GM12891 (cell line): Measurements from ENCODE around the gene DOCK7.
"Not testable (repeated sequence)": the region's sequence is repeated elsewhere in the genome, so short reads cannot be mapped to it uniquely, and the experiment has no call there.

Source experiments
- DNase-seq: peaks from one replicate; pipeline ENCODE4 v3.0.0; 2011; ENCODE audit warnings: low spot score; ENCODE audit not compliant: insufficient read length
- FAIRE-seq: peaks from 2 replicates; lab custom pipeline; 2011; peaks lifted over from hg19 to GRCh38; lab: Jason Lieb, UNC
- PAX5 ChIP-seq: IDR thresholded peaks from 2 replicates; pipeline ENCODE4 v1.6.1; 2011; ENCODE audit warnings: low read length, moderate library complexity, mild to moderate bottlenecking; ENCODE audit not compliant: insufficient read depth, severe bottlenecking
- POLR2A ChIP-seq: IDR thresholded peaks from 2 replicates; pipeline ENCODE4 v1.6.1; 2011; ENCODE audit warnings: low read depth, low read length, control low read depth
- POLR2AphosphoS5 ChIP-seq: IDR thresholded peaks from 2 replicates; pipeline ENCODE4 v1.6.1; 2011; ENCODE audit warnings: low read depth, low read length, control low read depth
- POU2F2 ChIP-seq: IDR thresholded peaks from 2 replicates; pipeline ENCODE4 v1.6.1; 2011; ENCODE audit warnings: low read depth, mild to moderate bottlenecking, control low read depth, low read length, moderate library complexity
- SPI1 ChIP-seq: IDR thresholded peaks from 2 replicates; pipeline ENCODE4 v1.6.1; 2011; ENCODE audit warnings: low read depth, low read length, control low read depth
- TAF1 ChIP-seq: IDR thresholded peaks from 2 replicates; pipeline ENCODE4 v1.6.1; 2011; ENCODE audit warnings: low read depth, low read length, control low read depth

The DOCK7 gene

GRCh38 chr1:62613890-62614289 is 74.3 kb downstream of the DOCK7 start:
- TF ChIP-seq POLR2A (no peak), SPI1 (no peak), POU2F2 (no peak), PAX5 (no peak), POLR2AphosphoS5 (no peak), TAF1 (no peak)
- no peak for FAIRE-seq
- no peak for DNase-seq

DNA sequence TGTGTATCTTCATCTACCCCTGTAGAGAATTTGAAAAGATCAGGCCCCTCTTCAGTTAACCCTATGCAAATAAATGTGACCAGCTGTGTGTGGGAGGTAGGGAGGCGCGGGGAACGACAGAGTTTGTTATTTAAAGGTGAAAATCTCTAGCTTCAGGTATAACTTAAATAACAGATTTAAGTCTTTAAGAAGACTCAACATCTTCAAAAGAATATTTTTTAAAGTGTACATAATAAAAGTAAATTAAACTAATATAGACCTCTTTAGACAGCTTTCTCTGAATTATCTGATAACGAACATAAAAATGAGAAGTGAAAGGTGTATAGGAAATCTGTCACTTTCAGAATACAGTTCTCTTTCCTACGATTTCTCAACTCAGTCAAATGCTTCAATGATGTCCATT is 74.9 kb downstream of the DOCK7 start:
- TF ChIP-seq POLR2A (no peak), POU2F2 (peak; percentile 97), TAF1 (no peak), POLR2AphosphoS5 (no peak), SPI1 (peak; percentile 84), PAX5 (no peak)
- FAIRE-seq (no peak), DNase-seq (no peak)

- TF ChIP-seq POLR2A (no peak), POU2F2 (no peak), PAX5 (no peak), SPI1 (no peak), TAF1 (no peak), POLR2AphosphoS5 (no peak)
- FAIRE-seq: peak; percentile 84
- no peak for DNase-seq
Measured at GRCh38 chr1:62612770-62613169, 75.4 kb downstream of the DOCK7 start.

GRCh38 chr1:62610588-62610987 is 77.6 kb downstream of the DOCK7 start:
- FAIRE-seq: not testable (repeated sequence)

DNA sequence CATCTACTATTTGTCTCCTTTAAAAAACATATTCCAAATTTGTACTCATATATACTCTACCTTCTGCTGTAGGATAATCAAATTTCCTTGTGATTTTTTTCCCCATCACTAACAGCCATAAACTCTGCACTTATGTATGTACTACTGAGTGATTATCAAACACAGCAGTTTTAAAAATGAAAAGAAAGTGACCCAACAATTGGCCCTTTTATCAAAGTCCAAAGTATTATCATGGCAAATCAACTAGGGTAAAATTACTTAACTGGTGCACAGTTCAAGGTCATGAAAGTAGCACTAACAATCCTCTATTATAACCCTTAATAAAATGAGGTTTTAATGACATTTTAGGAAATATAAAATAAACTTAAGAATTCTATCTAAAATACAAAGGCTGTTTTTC is 79.3 kb downstream of the DOCK7 start:
- TF ChIP-seq SPI1: no peak
- DNase-seq (no peak), FAIRE-seq (no peak)

More at GRCh38 chr1:62610588-62610987, 77.6 kb downstream of the DOCK7 start:
- DNase-seq: not testable (repeated sequence)

GRCh38 chr1:62601457-62601856 is 86.7 kb downstream of the DOCK7 start:
- DNase-seq (no peak), FAIRE-seq (no peak)
- TF ChIP-seq POLR2AphosphoS5 (no peak), SPI1 (no peak), POU2F2 (no peak), POLR2A (no peak), TAF1 (no peak), PAX5 (no peak)

- TF ChIP-seq TAF1: no peak
- TF ChIP-seq POU2F2: no peak
- TF ChIP-seq PAX5: no peak
- no peak for TF ChIP-seq POLR2AphosphoS5
- TF ChIP-seq SPI1: no peak
- FAIRE-seq (no peak), DNase-seq (no peak)
Measured at GRCh38 chr1:62599044-62599443, 89.1 kb downstream of the DOCK7 start.

- FAIRE-seq: no peak
- no peak for DNase-seq
- TF ChIP-seq TAF1: no peak
- TF ChIP-seq SPI1: no peak
- TF ChIP-seq POLR2A: no peak
- no peak for TF ChIP-seq PAX5
- TF ChIP-seq POU2F2: no peak
- no peak for TF ChIP-seq POLR2AphosphoS5
Measured at GRCh38 chr1:62597281-62597680, 90.9 kb downstream of the DOCK7 start, which contains the start of gene ANGPTL3. Gene ANGPTL3, plus strand, starts transcription at chr1:62597520. Its CDS starts 47 bp downstream, at chr1:62597567.

DNA sequence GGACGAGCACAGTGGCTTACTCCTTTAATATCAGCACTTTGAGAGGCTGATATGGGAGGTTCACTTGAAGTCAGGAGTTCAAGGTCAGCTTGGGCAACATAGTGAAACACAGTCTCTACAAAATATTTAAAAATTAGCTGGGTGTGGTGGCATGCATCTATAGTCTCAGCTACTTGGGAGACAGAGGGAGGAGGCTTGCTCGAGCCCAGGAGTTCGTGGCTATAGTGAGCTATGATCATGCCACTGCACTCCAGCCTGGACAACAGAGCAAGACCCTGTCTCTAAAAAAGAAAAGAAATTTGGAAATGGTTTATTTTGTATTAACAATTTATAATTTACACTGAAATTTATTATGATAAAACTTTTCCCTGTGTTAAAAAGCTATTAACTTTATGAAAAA is 92.5 kb downstream of the DOCK7 start:
- no peak for TF ChIP-seq POLR2A
- no peak for TF ChIP-seq SPI1
- TF ChIP-seq PAX5: no peak
- TF ChIP-seq POU2F2: no peak
- no peak for TF ChIP-seq TAF1
- no peak for TF ChIP-seq POLR2AphosphoS5
- FAIRE-seq: no peak
- DNase-seq: no peak

DNA sequence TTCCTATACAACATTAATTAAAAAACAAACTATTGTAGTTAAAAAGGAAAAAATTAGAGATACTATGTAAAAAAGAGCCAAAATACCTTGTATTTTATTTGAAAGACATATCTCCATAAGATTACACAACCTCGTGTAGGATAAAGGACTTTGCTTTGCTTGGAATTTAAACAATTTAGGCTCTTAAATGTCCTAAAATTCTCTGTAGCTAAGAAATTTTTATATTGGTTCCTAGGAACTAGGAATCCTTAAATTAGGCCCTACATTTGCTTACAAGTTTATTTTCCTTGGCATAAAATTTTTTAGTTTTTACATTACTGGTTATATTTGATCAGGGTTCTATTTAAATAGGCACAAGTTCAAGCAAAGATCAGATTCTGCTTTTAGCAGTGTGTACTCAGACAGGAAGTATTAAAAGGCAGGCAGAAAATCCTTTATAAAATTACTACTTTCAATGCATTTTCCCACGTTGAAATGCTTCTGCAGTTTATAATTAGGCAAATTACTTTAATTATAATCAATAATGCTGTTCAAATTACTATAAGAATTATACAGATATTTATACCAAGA is 94.3 kb downstream of the DOCK7 start:
- no peak for DNase-seq
- no peak for TF ChIP-seq POLR2A
- no peak for TF ChIP-seq POU2F2
- TF ChIP-seq SPI1: no peak
- TF ChIP-seq TAF1: no peak
- no peak for TF ChIP-seq PAX5
- TF ChIP-seq POLR2AphosphoS5: no peak
- no peak for FAIRE-seq
